ENCODE results near the gene ADAMTS13. TPM values are rescaled to one million over a fixed set of nuclear protein-coding genes. Genes with fewer than 3 reads are reported as not detected.

The ADAMTS13 gene
- total and polyA plus RNA-seq, 9 of the 15 experiments (the other 6 are each of a cell fraction or from before 2014, with no cell fraction given) = 0.03 to 0.20 (median 0.04) TPM; not detected in 4

DNA sequence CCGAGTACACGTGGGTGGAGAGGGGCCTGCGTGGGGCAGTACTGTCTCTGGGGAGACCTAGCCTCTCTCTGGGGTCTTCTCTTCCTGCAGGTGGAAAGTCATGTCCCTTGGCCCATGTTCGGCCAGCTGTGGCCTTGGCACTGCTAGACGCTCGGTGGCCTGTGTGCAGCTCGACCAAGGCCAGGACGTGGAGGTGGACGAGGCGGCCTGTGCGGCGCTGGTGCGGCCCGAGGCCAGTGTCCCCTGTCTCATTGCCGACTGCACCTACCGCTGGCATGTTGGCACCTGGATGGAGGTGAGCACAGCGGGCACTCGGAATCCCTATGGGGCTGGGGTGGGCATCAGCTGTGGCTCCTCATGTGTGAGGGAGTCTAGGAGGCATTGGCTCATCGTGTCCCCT is 32.2 kb downstream of the ADAMTS13 start:
- Histone ChIP-seq H4K20me1 (replicated peaks; ENCODE audit: control insufficient read depth, insufficient read depth, low read length) (peaks cover 11% of the 10 kb centered on the region), H3K4me3 (no peak overlapping the region), H3K4me1 (replicated peaks in 1 of 2; ENCODE audit: control insufficient read depth in 2 of 2, insufficient read depth in 2 of 2, low read length in 2 of 2) (peaks cover 5 to 29% of the 10 kb centered on the region in 2 experiments; a peak in 3 of 5 replicates), H3K79me2 (ENCODE audit: control insufficient read depth, insufficient read depth, low read length) (no peaks in the 10 kb centered on the region), H3K4me2 (ENCODE audit: insufficient read depth, low read length) (no peak overlapping the region), H3K9me1 (ENCODE audit: control insufficient read depth, insufficient read depth, low read length) (peaks cover 11% of the 10 kb centered on the region), H3K9me3 (replicated peaks; ENCODE audit: control insufficient read depth, insufficient read depth, low read depth, low read length) (no peaks in the 10 kb centered on the region), H3K9ac (ENCODE audit: insufficient read depth in 1 of 2, low read depth in 2 of 2, low read length in 2 of 2) (no peak overlapping the region; a peak in 1 of 4 replicates), H3K27me3 (ENCODE audit: control insufficient read depth in 2 of 2, insufficient read depth in 2 of 2, low read length in 2 of 2) (peaks cover 22 to 70% of the 10 kb centered on the region in 2 experiments; a peak in 4 of 5 replicates), H2AFZ (ENCODE audit: low read depth, low read length) (no peak overlapping the region), H3K27ac (ENCODE audit: extremely low read depth, low read depth, low read length) (no peak overlapping the region), H3K36me3 (ENCODE audit: control insufficient read depth, insufficient read depth, low read length) (no peaks in the 10 kb centered on the region)
- no peak for DNase-seq (ENCODE audit: extremely low read depth in 1 of 4, low spot score in 3 of 4)
- in situ Hi-C loops (cut with MboI) = no loop called here
- FAIRE-seq = no peak
- intact Hi-C loops (cut with micrococcal nuclease) = no loop called here
- ATAC-seq = no peak
- ChIA-PET CTCF (ENCODE audit: low intra/inter-chr PET ratio) (no interaction called here), POLR2A (interaction anchor here (1.1 kb wide), 2 partner anchors 12 to 37 kb away, joined by 3 read pairs; partner anchors contain the start of gene REXO4)
- BruUV-seq (replicated peaks) = no TSS peak
- 13% methylated on average over 16 of the region's 19 CpGs for WGBS (ENCODE audit: insufficient coverage, low coverage, missing lambda C conversion rate)
- TF ChIP-seq ARHGAP35 (IDR thresholded peaks at IDR 0.05; ENCODE audit: partially characterized antibody) (no peak), SIN3B (IDR thresholded peaks at IDR 0.05; ENCODE audit: low read depth) (no peak), TCF7L2 (IDR thresholded peaks at IDR 0.05; ENCODE audit: low read depth, low read length) (no peak), ZFP36 (IDR thresholded peaks at IDR 0.05; ENCODE audit: low read depth, low read length, partially characterized antibody) (no peak), ZSCAN29 (IDR thresholded peaks at IDR 0.05) (no peak), SMARCE1 (IDR thresholded peaks at IDR 0.05) (no peak), CTBP1 (IDR thresholded peaks at IDR 0.05; ENCODE audit: borderline replicate concordance) (no peak)
- TF ChIP-seq, protein P1, sequence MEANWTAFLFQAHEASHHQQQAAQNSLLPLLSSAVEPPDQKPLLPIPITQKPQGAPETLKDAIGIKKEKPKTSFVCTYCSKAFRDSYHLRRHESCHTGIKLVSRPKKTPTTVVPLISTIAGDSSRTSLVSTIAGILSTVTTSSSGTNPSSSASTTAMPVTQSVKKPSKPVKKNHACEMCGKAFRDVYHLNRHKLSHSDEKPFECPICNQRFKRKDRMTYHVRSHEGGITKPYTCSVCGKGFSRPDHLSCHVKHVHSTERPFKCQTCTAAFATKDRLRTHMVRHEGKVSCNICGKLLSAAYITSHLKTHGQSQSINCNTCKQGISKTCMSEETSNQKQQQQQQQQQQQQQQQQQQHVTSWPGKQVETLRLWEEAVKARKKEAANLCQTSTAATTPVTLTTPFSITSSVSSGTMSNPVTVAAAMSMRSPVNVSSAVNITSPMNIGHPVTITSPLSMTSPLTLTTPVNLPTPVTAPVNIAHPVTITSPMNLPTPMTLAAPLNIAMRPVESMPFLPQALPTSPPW (CRISPR knock-in tag; IDR thresholded peaks at IDR 0.05) = no peak
- TF ChIP-seq, protein P2, sequence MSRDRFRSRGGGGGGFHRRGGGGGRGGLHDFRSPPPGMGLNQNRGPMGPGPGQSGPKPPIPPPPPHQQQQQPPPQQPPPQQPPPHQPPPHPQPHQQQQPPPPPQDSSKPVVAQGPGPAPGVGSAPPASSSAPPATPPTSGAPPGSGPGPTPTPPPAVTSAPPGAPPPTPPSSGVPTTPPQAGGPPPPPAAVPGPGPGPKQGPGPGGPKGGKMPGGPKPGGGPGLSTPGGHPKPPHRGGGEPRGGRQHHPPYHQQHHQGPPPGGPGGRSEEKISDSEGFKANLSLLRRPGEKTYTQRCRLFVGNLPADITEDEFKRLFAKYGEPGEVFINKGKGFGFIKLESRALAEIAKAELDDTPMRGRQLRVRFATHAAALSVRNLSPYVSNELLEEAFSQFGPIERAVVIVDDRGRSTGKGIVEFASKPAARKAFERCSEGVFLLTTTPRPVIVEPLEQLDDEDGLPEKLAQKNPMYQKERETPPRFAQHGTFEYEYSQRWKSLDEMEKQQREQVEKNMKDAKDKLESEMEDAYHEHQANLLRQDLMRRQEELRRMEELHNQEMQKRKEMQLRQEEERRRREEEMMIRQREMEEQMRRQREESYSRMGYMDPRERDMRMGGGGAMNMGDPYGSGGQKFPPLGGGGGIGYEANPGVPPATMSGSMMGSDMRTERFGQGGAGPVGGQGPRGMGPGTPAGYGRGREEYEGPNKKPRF (IDR thresholded peaks at IDR 0.05; ENCODE audit: low read depth, low read length) = no peak
